GM12878 (cell line): ENCODE data around the gene TAGLN3.

Experiments used
- CBFB ChIP-seq: IDR thresholded peaks from 2 replicates; pipeline ENCODE4 v1.6.1; 2016; ENCODE audit warnings: antibody characterized with exemption, low read depth
- CHD2 ChIP-seq: IDR thresholded peaks from 2 replicates; pipeline ENCODE4 v1.6.1; 2011; ENCODE audit warnings: low read depth, low read length, improper control_type of control experiment, borderline replicate concordance
- POLR2A ChIP-seq: IDR thresholded peaks from 2 replicates; pipeline ENCODE4 v1.6.1; 2011; ENCODE audit warnings: low read depth, mild to moderate bottlenecking, low read length
- PRDM15 ChIP-seq: fragments of 450-650 bp; formaldehyde crosslinking; IDR thresholded peaks from 2 replicates; pipeline ENCODE4 v1.4.0; 2020; ENCODE audit warnings: mild to moderate bottlenecking, moderate library complexity
- SIN3A ChIP-seq: IDR thresholded peaks from 2 replicates; pipeline ENCODE4 v1.6.1; 2012; ENCODE audit warnings: low read depth, low read length, improper control_type of control experiment
- USF1 ChIP-seq: IDR thresholded peaks from 2 replicates; pipeline ENCODE4 v1.6.1; 2011; ENCODE audit warnings: borderline replicate concordance, low read depth, mild to moderate bottlenecking, moderate library complexity, mixed read lengths, low read length; ENCODE audit not compliant: insufficient read depth; ENCODE audit errors: extremely low read length
- TF ChIP-seq, protein P1 (sequence below), 3 experiments: IDR thresholded peaks in 2 of 3; conservative IDR thresholded peaks in 1 of 3; 2 replicates each; pipeline ENCODE4 v1.5.1; 2011; ENCODE audit warnings: low read depth in 3 of 3, low read length in 3 of 3, mild to moderate bottlenecking in 3 of 3, control low read depth in 2 of 3, moderate library complexity in 2 of 3, inconsistent platforms in 1 of 3, mixed read lengths in 1 of 3; ENCODE audit not compliant: control insufficient read depth in 2 of 3, insufficient read depth in 1 of 3; ENCODE audit errors: extremely low read depth in 1 of 3

GRCh38 chr3:111965484-111965883 is 33.2 kb upstream of the TAGLN3 start:
- TF ChIP-seq PRDM15 (no peak), POLR2A (no peak), CBFB (no peak), SIN3A (no peak), USF1 (no peak), CHD2 (no peak)
- TF ChIP-seq, protein P1, sequence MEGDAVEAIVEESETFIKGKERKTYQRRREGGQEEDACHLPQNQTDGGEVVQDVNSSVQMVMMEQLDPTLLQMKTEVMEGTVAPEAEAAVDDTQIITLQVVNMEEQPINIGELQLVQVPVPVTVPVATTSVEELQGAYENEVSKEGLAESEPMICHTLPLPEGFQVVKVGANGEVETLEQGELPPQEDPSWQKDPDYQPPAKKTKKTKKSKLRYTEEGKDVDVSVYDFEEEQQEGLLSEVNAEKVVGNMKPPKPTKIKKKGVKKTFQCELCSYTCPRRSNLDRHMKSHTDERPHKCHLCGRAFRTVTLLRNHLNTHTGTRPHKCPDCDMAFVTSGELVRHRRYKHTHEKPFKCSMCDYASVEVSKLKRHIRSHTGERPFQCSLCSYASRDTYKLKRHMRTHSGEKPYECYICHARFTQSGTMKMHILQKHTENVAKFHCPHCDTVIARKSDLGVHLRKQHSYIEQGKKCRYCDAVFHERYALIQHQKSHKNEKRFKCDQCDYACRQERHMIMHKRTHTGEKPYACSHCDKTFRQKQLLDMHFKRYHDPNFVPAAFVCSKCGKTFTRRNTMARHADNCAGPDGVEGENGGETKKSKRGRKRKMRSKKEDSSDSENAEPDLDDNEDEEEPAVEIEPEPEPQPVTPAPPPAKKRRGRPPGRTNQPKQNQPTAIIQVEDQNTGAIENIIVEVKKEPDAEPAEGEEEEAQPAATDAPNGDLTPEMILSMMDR (IDR thresholded peaks at IDR 0.05 in 2 of 3, conservative IDR thresholded peaks at IDR 0.05 in 1 of 3; ENCODE audit: control insufficient read depth in 2 of 3, extremely low read depth in 1 of 3, insufficient read depth in 1 of 3, low read depth in 3 of 3, low read length in 3 of 3) = no peak
